ENCODE measurements around the gene ATP8B4.

Gene ATP8B4

DNA sequence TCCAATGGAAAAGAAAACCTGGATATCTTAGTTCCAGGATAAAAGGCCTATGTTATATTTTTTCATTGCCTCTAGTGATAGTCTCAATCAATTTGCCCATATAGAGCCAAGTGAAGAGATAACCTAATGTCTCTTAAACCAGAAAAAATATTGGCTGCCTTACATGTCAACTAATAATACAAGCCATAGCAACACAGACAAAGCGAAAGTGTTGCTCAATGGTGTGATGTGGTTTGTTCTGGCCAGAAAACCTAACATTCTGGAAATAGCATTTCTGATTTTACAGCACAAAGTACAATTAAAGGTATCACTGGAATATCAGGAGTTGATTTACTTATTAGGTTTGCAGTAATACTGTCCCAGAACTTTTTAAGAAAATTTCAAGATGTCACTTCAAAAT lies 101.5 kb downstream of the ATP8B4 start:
- Histone ChIP-seq H3K9ac (no peak overlapping the region), H3K27ac (no peak overlapping the region), H3K4me3 (IDR thresholded peaks at IDR 0.05; ENCODE audit: insufficient read depth, low read depth, low read length) (no peak overlapping the region), H3K79me2 (ENCODE audit: insufficient read depth, low read depth) (no peaks in the 10 kb centered on the region), H3K4me2 (no peak overlapping the region), H3K27me3 (ENCODE audit: insufficient read depth, low read depth) (no peaks in the 10 kb centered on the region), H3K36me3 (ENCODE audit: insufficient read depth) (no peaks in the 10 kb centered on the region), H4K20me1 (ENCODE audit: insufficient read depth) (no peaks in the 10 kb centered on the region), H3K4me1 (ENCODE audit: low read depth, poor library complexity, severe bottlenecking) (no peaks in the 10 kb centered on the region), H2AFZ (ENCODE audit: low read depth) (no peak overlapping the region)
- TF ChIP-seq, protein P1, sequence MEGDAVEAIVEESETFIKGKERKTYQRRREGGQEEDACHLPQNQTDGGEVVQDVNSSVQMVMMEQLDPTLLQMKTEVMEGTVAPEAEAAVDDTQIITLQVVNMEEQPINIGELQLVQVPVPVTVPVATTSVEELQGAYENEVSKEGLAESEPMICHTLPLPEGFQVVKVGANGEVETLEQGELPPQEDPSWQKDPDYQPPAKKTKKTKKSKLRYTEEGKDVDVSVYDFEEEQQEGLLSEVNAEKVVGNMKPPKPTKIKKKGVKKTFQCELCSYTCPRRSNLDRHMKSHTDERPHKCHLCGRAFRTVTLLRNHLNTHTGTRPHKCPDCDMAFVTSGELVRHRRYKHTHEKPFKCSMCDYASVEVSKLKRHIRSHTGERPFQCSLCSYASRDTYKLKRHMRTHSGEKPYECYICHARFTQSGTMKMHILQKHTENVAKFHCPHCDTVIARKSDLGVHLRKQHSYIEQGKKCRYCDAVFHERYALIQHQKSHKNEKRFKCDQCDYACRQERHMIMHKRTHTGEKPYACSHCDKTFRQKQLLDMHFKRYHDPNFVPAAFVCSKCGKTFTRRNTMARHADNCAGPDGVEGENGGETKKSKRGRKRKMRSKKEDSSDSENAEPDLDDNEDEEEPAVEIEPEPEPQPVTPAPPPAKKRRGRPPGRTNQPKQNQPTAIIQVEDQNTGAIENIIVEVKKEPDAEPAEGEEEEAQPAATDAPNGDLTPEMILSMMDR (conservative IDR thresholded peaks at IDR 0.05; ENCODE audit: low read depth, low read length): no peak

DNA sequence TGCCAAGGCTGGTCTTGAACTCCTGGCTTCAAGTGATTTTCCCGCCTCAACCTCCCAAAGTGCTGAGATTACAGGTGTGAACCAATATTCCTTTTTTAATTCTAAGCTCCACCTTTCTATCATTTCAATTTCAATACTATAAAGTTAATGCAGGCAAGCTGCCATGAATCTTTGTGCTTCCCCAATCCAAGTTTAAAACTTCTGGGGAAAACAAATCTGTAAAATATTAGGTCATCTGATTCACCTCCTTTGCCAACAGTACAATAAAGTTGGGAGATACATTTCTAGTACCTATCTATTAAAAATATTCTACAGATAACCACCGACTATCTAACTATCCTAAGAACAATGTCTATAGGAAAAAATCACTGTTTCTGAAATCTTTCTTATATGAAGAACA lies 102.1 kb downstream of the ATP8B4 start:
- H3K4me2 ChIP-seq: no peak overlapping the region
- H3K79me2 ChIP-seq (ENCODE audit: insufficient read depth, low read depth): no peaks in the 10 kb centered on the region
- H3K36me3 ChIP-seq (ENCODE audit: insufficient read depth): no peaks in the 10 kb centered on the region
- H2AFZ ChIP-seq (ENCODE audit: low read depth): no peak overlapping the region
- H4K20me1 ChIP-seq (ENCODE audit: insufficient read depth): no peaks in the 10 kb centered on the region
- TF ChIP-seq, protein P1 (conservative IDR thresholded peaks at IDR 0.05; ENCODE audit: low read depth, low read length): no peak
- no peak overlapping the region for H3K4me3 ChIP-seq (IDR thresholded peaks at IDR 0.05; ENCODE audit: insufficient read depth, low read depth, low read length)
- no peaks in the 10 kb centered on the region for H3K27me3 ChIP-seq (ENCODE audit: insufficient read depth, low read depth)
- no peak overlapping the region for H3K27ac ChIP-seq
- no peaks in the 10 kb centered on the region for H3K4me1 ChIP-seq (ENCODE audit: low read depth, poor library complexity, severe bottlenecking)
- H3K9ac ChIP-seq: no peak overlapping the region

DNA sequence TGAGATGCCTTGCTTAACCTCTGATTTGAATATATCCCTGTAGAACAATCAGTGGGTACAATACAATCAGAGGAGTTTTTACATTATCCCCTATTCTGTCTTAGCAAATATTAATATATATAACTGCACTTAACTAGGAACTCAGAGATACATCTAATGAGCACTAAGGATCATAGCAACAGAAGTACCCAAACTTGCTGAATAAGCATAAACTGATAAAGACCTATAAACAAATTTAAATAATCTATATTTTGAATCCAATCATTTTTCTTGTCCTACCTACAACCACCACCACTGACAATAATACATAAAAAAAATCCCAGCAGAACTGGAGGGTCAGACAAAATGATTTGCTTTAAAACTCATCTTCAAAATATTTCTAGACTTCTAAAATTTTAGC lies 106.2 kb downstream of the ATP8B4 start:
- Histone ChIP-seq H3K27ac (no peak overlapping the region), H3K79me2 (ENCODE audit: insufficient read depth, low read depth) (no peaks in the 10 kb centered on the region), H4K20me1 (ENCODE audit: insufficient read depth) (no peaks in the 10 kb centered on the region), H3K4me2 (no peak overlapping the region), H3K36me3 (ENCODE audit: insufficient read depth) (no peaks in the 10 kb centered on the region), H2AFZ (ENCODE audit: low read depth) (no peak overlapping the region), H3K9ac (no peak overlapping the region), H3K4me3 (IDR thresholded peaks at IDR 0.05; ENCODE audit: insufficient read depth, low read depth, low read length) (no peak overlapping the region), H3K27me3 (ENCODE audit: insufficient read depth, low read depth) (no peaks in the 10 kb centered on the region), H3K4me1 (ENCODE audit: low read depth, poor library complexity, severe bottlenecking) (peaks cover 32% of the 10 kb centered on the region)
- TF ChIP-seq, protein P1 (conservative IDR thresholded peaks at IDR 0.05; ENCODE audit: low read depth, low read length): no peak

DNA sequence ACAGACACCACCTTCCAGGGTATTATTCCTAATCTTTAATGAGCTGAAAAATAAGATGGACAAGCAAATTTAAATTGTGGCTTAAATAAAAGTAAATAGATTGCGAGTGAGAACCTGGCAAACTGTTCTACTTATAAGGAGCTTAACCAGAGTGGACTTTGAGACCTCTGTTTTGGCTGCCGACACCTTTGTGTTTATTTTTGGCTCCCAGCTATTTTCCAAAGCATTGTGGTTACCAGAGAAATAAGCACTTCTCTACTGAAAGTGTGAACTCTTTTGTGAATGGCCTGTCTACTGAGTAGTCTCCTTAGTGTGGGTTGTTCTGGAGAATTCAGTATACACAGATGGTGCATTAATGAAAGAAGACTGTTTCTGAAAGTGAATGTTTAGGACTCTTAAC lies 109.4 kb downstream of the ATP8B4 start:
- peak overlapping the region; percentile 44 for H3K4me2 ChIP-seq
- H3K4me1 ChIP-seq (ENCODE audit: low read depth, poor library complexity, severe bottlenecking): peaks cover 32% of the 10 kb centered on the region
- peak overlapping the region; percentile 11; the same call in 1 of the 2 replicates for H2AFZ ChIP-seq (ENCODE audit: low read depth)
- H3K79me2 ChIP-seq (ENCODE audit: insufficient read depth, low read depth): no peaks in the 10 kb centered on the region
- H3K9ac ChIP-seq: no peak overlapping the region; the same call in 1 of the 2 replicates
- H4K20me1 ChIP-seq (ENCODE audit: insufficient read depth): no peaks in the 10 kb centered on the region
- no peaks in the 10 kb centered on the region for H3K27me3 ChIP-seq (ENCODE audit: insufficient read depth, low read depth)
- no peak overlapping the region for H3K4me3 ChIP-seq (IDR thresholded peaks at IDR 0.05; ENCODE audit: insufficient read depth, low read depth, low read length)
- H3K36me3 ChIP-seq (ENCODE audit: insufficient read depth): no peaks in the 10 kb centered on the region
- peak overlapping the region; percentile 36 for H3K27ac ChIP-seq
- TF ChIP-seq, protein P1 (conservative IDR thresholded peaks at IDR 0.05; ENCODE audit: low read depth, low read length): no peak

Data from KMS-11 (cell line).